IMR-90 (cell line): ENCODE measurements around the gene STOM. TPM values are rescaled to one million over a fixed set of nuclear protein-coding genes. Genes with fewer than 3 reads are reported as not detected.

Experiments used
- ATAC-seq: fragments of 200-7000 bp; cut with Tn5 transposase; 2 replicates; pipeline ENCODE4 v1.9.1; 2020; ENCODE audit warnings: low read depth, mild to moderate bottlenecking, moderate library complexity
- BruUV-seq: library from RNA; stranded (reverse); fragments of 400-500 nt; replicated peaks from 2 replicates; lab custom pipeline; 2021; lab: Mats Ljungman, UMichigan
- CTCF ChIA-PET: fragments of 300-600 bp; formaldehyde crosslinking; extraction: SDS; loops from one replicate; lab custom pipeline; 2021; ENCODE audit warnings: antibody characterized with exemption; lab: Yijun Ruan, JAX
- POLR2A ChIA-PET: fragments of 300-600 bp; sonication (Branson Sonifier 250); formaldehyde crosslinking; loops from one replicate; lab custom pipeline; 2022; ENCODE audit warnings: antibody characterized with exemption; ENCODE audit not compliant: unreplicated experiment; lab: Charles Lee
- DNase-seq: peaks from one replicate; pipeline ENCODE4 v3.0.0; 2013
- H2AFZ ChIP-seq: replicated peaks from 2 replicates; pipeline ENCODE3; 2013; ENCODE audit warnings: low read length, mild to moderate bottlenecking; ENCODE audit not compliant: poor library complexity
- H2AK5ac ChIP-seq: 2 replicates; pipeline ENCODE4 v1.6.1; 2013; ENCODE audit warnings: low read depth, low read length, inconsistent platforms
- H2AK9ac ChIP-seq: replicated peaks from 2 replicates; pipeline ENCODE3; 2013; ENCODE audit warnings: mild to moderate bottlenecking, low read depth, low read length, moderate library complexity; ENCODE audit not compliant: poor library complexity
- H2BK120ac ChIP-seq: 2 replicates; pipeline ENCODE4 v1.6.1; 2013; ENCODE audit warnings: low read depth, low read length, inconsistent platforms
- H2BK15ac ChIP-seq: 3 replicates; pipeline ENCODE4 v1.6.1; 2013; ENCODE audit warnings: low read depth, low read length, inconsistent platforms
- H2BK20ac ChIP-seq: 2 replicates; pipeline ENCODE4 v1.6.1; 2013; ENCODE audit warnings: low read depth, mild to moderate bottlenecking, inconsistent platforms, low read length, moderate library complexity
- H2BK5ac ChIP-seq: 2 replicates; pipeline ENCODE4 v1.6.1; 2013; ENCODE audit warnings: mild to moderate bottlenecking, low read depth, low read length, inconsistent platforms; ENCODE audit not compliant: poor library complexity, severe bottlenecking
- H3K14ac ChIP-seq: replicated peaks from 2 replicates; pipeline ENCODE4 v1.6.1; 2013; ENCODE audit warnings: low read depth, low read length, inconsistent platforms
- H3K18ac ChIP-seq: 2 replicates; pipeline ENCODE4 v1.6.1; 2013; ENCODE audit warnings: low read depth, low read length, control low read depth
- H3K23ac ChIP-seq: 2 replicates; pipeline ENCODE4 v1.6.1; 2013; ENCODE audit warnings: low read depth, low read length, inconsistent platforms
- H3K27ac ChIP-seq: 2 replicates; pipeline ENCODE4 v1.5.1; 2013; ENCODE audit warnings: mild to moderate bottlenecking, control low read depth, low read length; ENCODE audit not compliant: insufficient read depth
- H3K27me3 ChIP-seq: 2 replicates; pipeline ENCODE4 v1.6.1; 2013; ENCODE audit warnings: low read length; ENCODE audit not compliant: control insufficient read depth, insufficient read depth
- H3K36me3 ChIP-seq: 2 replicates; pipeline ENCODE4 v1.6.1; 2013; ENCODE audit warnings: low read length, mixed read lengths; ENCODE audit not compliant: control insufficient read depth, insufficient read depth
- H3K4ac ChIP-seq: 2 replicates; pipeline ENCODE4 v1.6.1; 2013; ENCODE audit warnings: low read depth, low read length, inconsistent platforms
- H3K4me1 ChIP-seq: 2 replicates; pipeline ENCODE4 v1.6.1; 2013; ENCODE audit warnings: low read length, mixed read lengths; ENCODE audit not compliant: control insufficient read depth, insufficient read depth
- H3K4me2 ChIP-seq: 2 replicates; pipeline ENCODE4 v1.6.1; 2013; ENCODE audit warnings: low read depth, mild to moderate bottlenecking, control low read depth, low read length, moderate library complexity
- H3K4me3 ChIP-seq: 2 replicates; pipeline ENCODE4 v1.5.1; 2013; ENCODE audit warnings: low read depth, mild to moderate bottlenecking, control low read depth, low read length, moderate library complexity; ENCODE audit not compliant: insufficient read depth
- H3K56ac ChIP-seq: 2 replicates; pipeline ENCODE4 v1.6.1; 2013; ENCODE audit warnings: low read length, inconsistent platforms; ENCODE audit not compliant: insufficient read depth; ENCODE audit errors: extremely low read depth
- H3K79me1 ChIP-seq, 2 experiments: 2 replicates each; pipeline ENCODE4 v1.6.1; 2013; ENCODE audit warnings: low read length in 2 of 2, inconsistent platforms in 1 of 2, low read depth in 1 of 2
- H3K9ac ChIP-seq: 2 replicates; pipeline ENCODE4 v1.6.1; 2013; ENCODE audit warnings: low read depth, low read length, control low read depth
- H3K9me1 ChIP-seq: 2 replicates; pipeline ENCODE4 v1.6.1; 2013; ENCODE audit warnings: low read length, inconsistent platforms; ENCODE audit not compliant: insufficient read depth
- H3K9me3 ChIP-seq: 2 replicates; pipeline ENCODE4 v1.6.1; 2013; ENCODE audit warnings: low read length; ENCODE audit not compliant: control insufficient read depth, insufficient read depth
- H4K20me1 ChIP-seq: 2 replicates; pipeline ENCODE4 v1.6.1; 2013; ENCODE audit warnings: low read length, inconsistent platforms; ENCODE audit not compliant: insufficient read depth
- H4K5ac ChIP-seq: 2 replicates; pipeline ENCODE4 v1.6.1; 2013; ENCODE audit warnings: mild to moderate bottlenecking, low read depth, low read length, control low read depth
- H4K8ac ChIP-seq, 2 experiments: 2 replicates each; pipeline ENCODE4 v1.6.1; 2013; ENCODE audit warnings: low read depth in 2 of 2, low read length in 2 of 2, control low read depth in 1 of 2, inconsistent platforms in 1 of 2
- H4K91ac ChIP-seq: 2 replicates; pipeline ENCODE4 v1.6.1; 2013; ENCODE audit warnings: low read depth, low read length, inconsistent platforms; ENCODE audit not compliant: insufficient read depth
- BHLHE40 ChIP-seq: fragments of 150-350 bp; IDR thresholded peaks from 2 replicates; pipeline ENCODE4 v1.6.1; 2016; ENCODE audit warnings: mild to moderate bottlenecking, low read depth, low read length
- MXI1 ChIP-seq: IDR thresholded peaks from 2 replicates; pipeline ENCODE4 v1.6.1; 2012; ENCODE audit warnings: low read depth, mild to moderate bottlenecking, low read length, moderate library complexity, borderline replicate concordance
- RFX5 ChIP-seq: IDR thresholded peaks from 2 replicates; pipeline ENCODE4 v1.8.0; 2012; ENCODE audit warnings: low read depth, mild to moderate bottlenecking, low read length, moderate library complexity
- WGBS, 2 experiments: methylation state at CpG; one replicate each; pipeline versions ENCODE4 v1.1.5 to v1.1.7; 2013; ENCODE audit warnings: missing lambda C conversion rate in 2 of 2; ENCODE audit not compliant: insufficient read length in 1 of 2; ENCODE audit errors: extremely low coverage in 2 of 2; 5-methylcytosine and 5-hydroxymethylcytosine counted together
- dilution Hi-C: fragments of 300-500 bp; cut with HindIII; formaldehyde crosslinking; loops from one replicate; pipeline ENCODE4 v1.14.3; 2018; ENCODE audit warnings: low sequenced_read_pairs; ENCODE audit not compliant: unreplicated experiment
- in situ Hi-C: fragments of 300-500 bp; cut with MboI; formaldehyde crosslinking; loops from 3 replicates; pipeline ENCODE4 v1.14.3; 2019; ENCODE audit warnings: low sequenced_read_pairs, inconsistent platforms, mixed read lengths
- intact Hi-C: fragments of 100-400 bp; cut with micrococcal nuclease; formaldehyde crosslinking; loops from 2 replicates; pipeline ENCODE4 v1.10.0; 2022
- polyA plus RNA-seq, 3 experiments: library from polyadenylated mRNA; depleted of rRNA; stranded (reverse); fragments of >200 nt; gene quantifications; 2 replicates each; pipeline ENCODE4 v1.2.3, GENCODE V29; 2012; ENCODE audit warnings: low replicate concordance in 1 of 3
- total RNA-seq: library from RNA; depleted of rRNA; stranded (reverse); fragments of >200 nt; gene quantifications from 2 replicates; pipeline ENCODE4 v1.2.3, GENCODE V29; 2012
- TF ChIP-seq, protein P1 (sequence below): fragments of 150-350 bp; IDR thresholded peaks from 2 replicates; pipeline ENCODE4 v1.6.1; 2017; ENCODE audit warnings: mild to moderate bottlenecking, antibody characterized with exemption, low read length, low read depth
- TF ChIP-seq, protein P2 (sequence below): conservative IDR thresholded peaks from 2 replicates; pipeline ENCODE4 v1.5.1; 2012; ENCODE audit warnings: mild to moderate bottlenecking, low read depth, low read length, improper control_type of control experiment

STOM gene
- total and polyA plus RNA-seq, 2 of the 4 experiments (the other 2 are of a cell fraction) = 78.4 to 84.8 TPM

DNA sequence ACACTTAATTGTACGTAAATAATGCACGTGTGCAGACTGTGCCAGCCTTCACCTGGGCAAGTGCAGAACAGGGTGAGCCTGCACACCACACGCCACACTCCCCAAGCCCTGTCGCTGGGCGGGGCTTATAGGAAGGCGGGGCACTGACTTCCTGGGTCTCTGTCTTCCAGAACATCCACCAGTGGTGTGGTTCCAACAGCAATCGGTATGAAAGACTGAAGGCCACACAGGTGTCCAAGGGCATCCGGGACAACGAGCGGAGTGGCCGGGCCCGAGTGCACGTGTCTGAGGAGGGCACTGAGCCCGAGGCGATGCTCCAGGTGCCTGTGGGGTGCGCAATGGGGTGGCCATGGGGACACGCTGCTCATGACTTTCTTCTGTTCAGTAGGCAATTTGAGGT is 57.9 kb downstream of the STOM start:
- H3K9ac ChIP-seq = no peak overlapping the region
- H4K91ac ChIP-seq = no peak overlapping the region
- no peak overlapping the region for H3K4me3 ChIP-seq
- no peaks in the 10 kb centered on the region for H3K9me3 ChIP-seq
- no peak overlapping the region for H3K4ac ChIP-seq
- no peak overlapping the region for H3K27ac ChIP-seq
- no peak overlapping the region for H2BK5ac ChIP-seq
- no peak overlapping the region for H2BK120ac ChIP-seq
- H2BK15ac ChIP-seq = no peak overlapping the region
- dilution Hi-C loops = no loop called here
- ChIA-PET POLR2A (no interaction called here), CTCF (no interaction called here)
- ATAC-seq (no peak), DNase-seq (no peak)
- no peaks in the 10 kb centered on the region; the same call in 1 of the 2 replicates for H4K20me1 ChIP-seq
- H2AFZ ChIP-seq = peak overlapping the region; percentile 53
- intact Hi-C loops = no loop called here
- no peak overlapping the region for H2AK9ac ChIP-seq
- no peak overlapping the region for H2AK5ac ChIP-seq
- no peak overlapping the region for H4K8ac ChIP-seq
- 95% methylated on average over 11 of the region's 17 CpGs; no CpG with 5 or more reads in 1 of the 2 experiments for WGBS, 2 experiments
- H3K4me1 ChIP-seq = no peaks in the 10 kb centered on the region
- H3K56ac ChIP-seq = no peak overlapping the region
- TF ChIP-seq RFX5 (no peak), MXI1 (no peak), BHLHE40 (no peak)
- TF ChIP-seq, protein P1, sequence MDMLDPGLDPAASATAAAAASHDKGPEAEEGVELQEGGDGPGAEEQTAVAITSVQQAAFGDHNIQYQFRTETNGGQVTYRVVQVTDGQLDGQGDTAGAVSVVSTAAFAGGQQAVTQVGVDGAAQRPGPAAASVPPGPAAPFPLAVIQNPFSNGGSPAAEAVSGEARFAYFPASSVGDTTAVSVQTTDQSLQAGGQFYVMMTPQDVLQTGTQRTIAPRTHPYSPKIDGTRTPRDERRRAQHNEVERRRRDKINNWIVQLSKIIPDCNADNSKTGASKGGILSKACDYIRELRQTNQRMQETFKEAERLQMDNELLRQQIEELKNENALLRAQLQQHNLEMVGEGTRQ = no peak
- TF ChIP-seq, protein P2, sequence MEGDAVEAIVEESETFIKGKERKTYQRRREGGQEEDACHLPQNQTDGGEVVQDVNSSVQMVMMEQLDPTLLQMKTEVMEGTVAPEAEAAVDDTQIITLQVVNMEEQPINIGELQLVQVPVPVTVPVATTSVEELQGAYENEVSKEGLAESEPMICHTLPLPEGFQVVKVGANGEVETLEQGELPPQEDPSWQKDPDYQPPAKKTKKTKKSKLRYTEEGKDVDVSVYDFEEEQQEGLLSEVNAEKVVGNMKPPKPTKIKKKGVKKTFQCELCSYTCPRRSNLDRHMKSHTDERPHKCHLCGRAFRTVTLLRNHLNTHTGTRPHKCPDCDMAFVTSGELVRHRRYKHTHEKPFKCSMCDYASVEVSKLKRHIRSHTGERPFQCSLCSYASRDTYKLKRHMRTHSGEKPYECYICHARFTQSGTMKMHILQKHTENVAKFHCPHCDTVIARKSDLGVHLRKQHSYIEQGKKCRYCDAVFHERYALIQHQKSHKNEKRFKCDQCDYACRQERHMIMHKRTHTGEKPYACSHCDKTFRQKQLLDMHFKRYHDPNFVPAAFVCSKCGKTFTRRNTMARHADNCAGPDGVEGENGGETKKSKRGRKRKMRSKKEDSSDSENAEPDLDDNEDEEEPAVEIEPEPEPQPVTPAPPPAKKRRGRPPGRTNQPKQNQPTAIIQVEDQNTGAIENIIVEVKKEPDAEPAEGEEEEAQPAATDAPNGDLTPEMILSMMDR = no peak
- H3K36me3 ChIP-seq = peaks cover 69% of the 10 kb centered on the region
- in situ Hi-C loops = no loop called here
- H3K14ac ChIP-seq = no peak overlapping the region
- H3K4me2 ChIP-seq = no peak overlapping the region
- H3K79me1 ChIP-seq = peaks cover 0 to 10% of the 10 kb centered on the region in 2 experiments; a peak in 1 of 4 replicates
- H4K5ac ChIP-seq = no peak overlapping the region
- BruUV-seq = no TSS peak
- H3K18ac ChIP-seq = no peak overlapping the region
- no peak overlapping the region for H2BK20ac ChIP-seq
- H3K23ac ChIP-seq = no peak overlapping the region
- H3K9me1 ChIP-seq = no peaks in the 10 kb centered on the region; the same call in 1 of the 2 replicates
- no peaks in the 10 kb centered on the region for H3K27me3 ChIP-seq
